Measurements from ENCODE around the gene MED4.
"Not testable (repeated sequence)": the region's sequence is repeated elsewhere in the genome, so short reads cannot be mapped to it uniquely, and the experiment has no call there.

Gene MED4

DNA sequence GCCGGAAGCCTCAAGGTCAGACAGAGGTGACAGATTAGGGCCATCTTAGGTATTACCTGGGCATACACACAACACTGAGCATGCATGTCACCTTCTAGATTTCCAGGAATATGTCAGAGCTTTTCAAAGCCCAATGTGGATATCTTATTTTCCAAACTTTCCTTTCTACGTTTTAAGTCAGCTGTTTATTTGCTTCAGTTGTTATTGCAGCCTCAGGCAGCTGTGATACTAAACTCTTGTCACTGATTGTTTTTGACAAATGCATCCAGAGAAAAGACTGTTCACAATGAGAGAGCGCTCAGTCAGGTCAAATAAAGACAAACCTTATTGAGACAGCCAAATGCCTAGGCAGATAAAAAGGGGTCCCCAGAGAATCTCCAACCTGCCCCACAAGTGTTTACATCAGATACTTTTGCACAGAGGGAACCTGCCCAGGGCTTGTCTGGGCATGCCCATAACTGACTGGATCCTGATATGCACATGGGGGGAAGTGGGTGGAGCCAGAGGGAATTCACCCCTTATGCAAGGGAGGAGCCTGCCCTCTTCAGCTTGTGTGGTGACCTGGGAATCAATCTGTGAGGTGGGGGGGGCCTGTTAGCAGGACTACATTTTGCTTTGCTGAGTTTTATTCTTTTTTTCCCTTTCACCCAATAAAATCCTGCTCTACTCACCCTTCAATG is 28.5 kb downstream of the MED4 start:
- no peak overlapping the region for H3K27ac ChIP-seq
- H3K4me3 ChIP-seq: no peak overlapping the region
- no peak for DNase-seq
- intact Hi-C loops (cut with DNase I; ENCODE audit: low total_unique reads): no loop called here
- TF ChIP-seq, protein P1, sequence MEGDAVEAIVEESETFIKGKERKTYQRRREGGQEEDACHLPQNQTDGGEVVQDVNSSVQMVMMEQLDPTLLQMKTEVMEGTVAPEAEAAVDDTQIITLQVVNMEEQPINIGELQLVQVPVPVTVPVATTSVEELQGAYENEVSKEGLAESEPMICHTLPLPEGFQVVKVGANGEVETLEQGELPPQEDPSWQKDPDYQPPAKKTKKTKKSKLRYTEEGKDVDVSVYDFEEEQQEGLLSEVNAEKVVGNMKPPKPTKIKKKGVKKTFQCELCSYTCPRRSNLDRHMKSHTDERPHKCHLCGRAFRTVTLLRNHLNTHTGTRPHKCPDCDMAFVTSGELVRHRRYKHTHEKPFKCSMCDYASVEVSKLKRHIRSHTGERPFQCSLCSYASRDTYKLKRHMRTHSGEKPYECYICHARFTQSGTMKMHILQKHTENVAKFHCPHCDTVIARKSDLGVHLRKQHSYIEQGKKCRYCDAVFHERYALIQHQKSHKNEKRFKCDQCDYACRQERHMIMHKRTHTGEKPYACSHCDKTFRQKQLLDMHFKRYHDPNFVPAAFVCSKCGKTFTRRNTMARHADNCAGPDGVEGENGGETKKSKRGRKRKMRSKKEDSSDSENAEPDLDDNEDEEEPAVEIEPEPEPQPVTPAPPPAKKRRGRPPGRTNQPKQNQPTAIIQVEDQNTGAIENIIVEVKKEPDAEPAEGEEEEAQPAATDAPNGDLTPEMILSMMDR (IDR thresholded peaks at IDR 0.05): no peak
- H3K36me3 ChIP-seq: peaks cover 49 to 58% (median 57%) of the 10 kb centered on the region in 3 donors
- peaks cover 2 to 27% (median 15%) of the 10 kb centered on the region in 3 donors for H3K9me3 ChIP-seq
- no peaks in the 10 kb centered on the region for H3K4me1 ChIP-seq
- no peaks in the 10 kb centered on the region for H3K27me3 ChIP-seq

DNA sequence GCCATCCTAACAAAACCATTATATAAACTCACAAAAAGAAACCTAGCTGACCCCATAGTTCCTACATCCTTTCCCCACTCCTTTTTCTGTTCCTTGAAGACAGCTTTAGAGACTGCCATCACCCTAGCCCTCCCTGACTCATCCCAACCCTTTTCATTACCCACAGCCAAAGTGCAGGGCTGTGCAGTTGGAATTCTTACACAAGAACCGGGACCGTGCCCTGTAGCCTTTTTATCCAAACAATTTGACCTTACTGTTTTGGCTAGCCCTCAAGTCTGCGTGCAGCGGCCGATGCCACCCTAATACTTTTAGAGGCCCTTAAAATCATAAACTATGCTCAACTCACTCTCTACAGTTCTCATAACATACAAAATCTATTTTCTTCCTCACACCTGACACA is 35.0 kb downstream of the MED4 start:
- H3K36me3 ChIP-seq; H3K9me3 ChIP-seq; H3K27ac ChIP-seq; H3K4me3 ChIP-seq; H3K4me1 ChIP-seq; intact Hi-C loops (cut with DNase I; ENCODE audit: low total_unique reads); H3K27me3 ChIP-seq; DNase-seq: not testable (repeated sequence)

DNA sequence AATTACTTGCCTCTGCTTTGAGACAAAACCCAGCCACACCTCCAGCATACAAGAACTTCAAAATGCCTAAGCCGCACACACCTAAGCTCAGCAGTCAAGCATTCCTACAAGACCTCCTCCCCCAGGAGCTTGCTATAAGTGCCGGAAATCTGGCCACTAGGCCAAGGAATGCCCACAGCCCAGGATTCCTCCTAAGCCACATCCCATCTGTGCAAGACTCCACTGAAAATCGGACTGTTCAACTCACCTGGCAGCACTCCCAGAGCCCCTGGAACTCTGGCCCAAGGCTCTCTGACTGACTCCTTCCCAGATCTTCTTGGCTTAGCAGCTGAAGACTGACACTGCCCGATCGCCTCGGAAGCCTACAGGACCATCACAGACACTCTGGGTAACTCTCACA is 36.4 kb downstream of the MED4 start:
- H3K27ac ChIP-seq; H3K36me3 ChIP-seq; H3K27me3 ChIP-seq; DNase-seq; H3K4me1 ChIP-seq; H3K4me3 ChIP-seq; intact Hi-C loops (cut with DNase I; ENCODE audit: low total_unique reads); H3K9me3 ChIP-seq: not testable (repeated sequence)

DNA sequence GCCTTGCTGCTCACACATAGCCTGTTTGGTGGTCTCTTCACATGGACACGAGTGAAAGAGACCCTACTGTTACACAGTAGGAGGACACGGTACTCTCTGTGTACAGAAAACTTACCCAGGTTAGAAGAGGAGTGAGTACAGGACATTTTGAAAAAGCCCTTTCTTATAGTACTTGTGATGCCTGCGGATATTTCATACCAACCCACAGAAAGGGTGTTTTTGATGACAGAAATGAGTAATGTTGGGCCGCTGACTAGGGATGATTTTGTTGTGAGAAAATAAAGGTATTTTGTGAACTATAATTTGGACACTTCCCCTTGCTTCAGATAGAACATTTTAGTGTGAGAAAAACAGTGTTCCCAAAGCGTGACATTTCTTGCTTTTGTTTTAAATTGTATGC is 39.2 kb downstream of the MED4 start:
- Histone ChIP-seq H3K27me3 (no peaks in the 10 kb centered on the region), H3K9me3 (no peaks in the 10 kb centered on the region), H3K4me3 (no peak overlapping the region), H3K27ac (no peak overlapping the region), H3K36me3 (peaks cover 5 to 28% (median 23%) of the 10 kb centered on the region in 3 donors), H3K4me1 (no peaks in the 10 kb centered on the region)
- TF ChIP-seq, protein P1 (IDR thresholded peaks at IDR 0.05): no peak
- intact Hi-C loops (cut with DNase I; ENCODE audit: low total_unique reads): no loop called here
- no peak for DNase-seq

DNA sequence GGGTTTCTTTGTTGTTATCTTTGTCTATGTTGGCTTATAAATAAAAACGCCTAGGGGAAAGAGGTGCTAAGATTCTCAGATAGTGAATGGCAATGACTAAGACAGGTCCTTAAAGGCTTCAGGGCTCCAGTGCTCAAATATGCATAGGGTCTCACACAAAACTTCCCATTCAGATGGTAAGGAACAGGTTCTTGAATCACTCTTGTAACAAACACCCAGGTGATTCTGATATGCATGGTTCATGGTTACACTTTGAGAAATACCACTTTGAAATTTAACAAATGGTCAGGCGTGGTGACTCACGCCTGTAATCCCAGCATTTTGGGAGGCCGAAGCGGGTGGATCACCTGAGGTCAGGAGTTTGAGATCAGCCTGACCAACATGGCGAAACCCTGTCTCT is 40.3 kb downstream of the MED4 start:
- no peak for DNase-seq
- H3K9me3 ChIP-seq: no peaks in the 10 kb centered on the region
- H3K27ac ChIP-seq: no peak overlapping the region
- H3K4me1 ChIP-seq: no peaks in the 10 kb centered on the region
- H3K4me3 ChIP-seq: no peak overlapping the region
- intact Hi-C loops (cut with DNase I; ENCODE audit: low total_unique reads): no loop called here
- no peaks in the 10 kb centered on the region for H3K27me3 ChIP-seq
- TF ChIP-seq, protein P1 (IDR thresholded peaks at IDR 0.05): no peak
- peaks cover 5 to 37% (median 34%) of the 10 kb centered on the region in 3 donors for H3K36me3 ChIP-seq

DNA sequence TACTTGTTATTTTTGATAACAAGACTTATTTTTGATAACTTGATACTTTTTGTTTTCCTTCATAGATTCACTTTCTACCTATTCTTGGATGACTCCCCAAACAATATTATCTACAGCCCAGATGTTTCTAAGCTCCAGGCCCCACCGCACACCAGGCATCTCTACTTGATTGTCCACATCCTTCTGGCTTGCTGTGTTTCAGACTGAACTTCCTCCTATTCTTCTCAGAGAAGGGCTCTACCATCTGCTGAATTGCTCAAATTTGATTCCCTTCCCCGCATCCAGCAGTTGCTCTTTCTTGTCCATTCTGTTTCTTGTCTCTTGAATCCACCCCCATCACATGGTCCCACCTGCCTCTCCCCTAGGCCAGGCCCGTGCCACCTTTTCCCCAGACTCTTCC is 44.4 kb downstream of the MED4 start:
- H3K4me3 ChIP-seq: no peak overlapping the region
- H3K4me1 ChIP-seq: no peaks in the 10 kb centered on the region
- H3K9me3 ChIP-seq: no peaks in the 10 kb centered on the region
- H3K27me3 ChIP-seq: no peaks in the 10 kb centered on the region
- H3K36me3 ChIP-seq: peaks cover 5 to 62% (median 55%) of the 10 kb centered on the region in 3 donors
- no peak for DNase-seq
- H3K27ac ChIP-seq: no peak overlapping the region
- intact Hi-C loops (cut with DNase I; ENCODE audit: low total_unique reads): no loop called here
- TF ChIP-seq, protein P1 (IDR thresholded peaks at IDR 0.05): no peak

Data from tibial artery (tissue), 4 donors.